Epidermal melanocyte (primary cell): Measurements from ENCODE around the gene DAND5.

Source experiments
- DNase-seq: peaks from one replicate; pipeline ENCODE4 v3.0.0; 2011; ENCODE audit warnings: low spot score; ENCODE audit not compliant: insufficient read length

DAND5 gene

DNA sequence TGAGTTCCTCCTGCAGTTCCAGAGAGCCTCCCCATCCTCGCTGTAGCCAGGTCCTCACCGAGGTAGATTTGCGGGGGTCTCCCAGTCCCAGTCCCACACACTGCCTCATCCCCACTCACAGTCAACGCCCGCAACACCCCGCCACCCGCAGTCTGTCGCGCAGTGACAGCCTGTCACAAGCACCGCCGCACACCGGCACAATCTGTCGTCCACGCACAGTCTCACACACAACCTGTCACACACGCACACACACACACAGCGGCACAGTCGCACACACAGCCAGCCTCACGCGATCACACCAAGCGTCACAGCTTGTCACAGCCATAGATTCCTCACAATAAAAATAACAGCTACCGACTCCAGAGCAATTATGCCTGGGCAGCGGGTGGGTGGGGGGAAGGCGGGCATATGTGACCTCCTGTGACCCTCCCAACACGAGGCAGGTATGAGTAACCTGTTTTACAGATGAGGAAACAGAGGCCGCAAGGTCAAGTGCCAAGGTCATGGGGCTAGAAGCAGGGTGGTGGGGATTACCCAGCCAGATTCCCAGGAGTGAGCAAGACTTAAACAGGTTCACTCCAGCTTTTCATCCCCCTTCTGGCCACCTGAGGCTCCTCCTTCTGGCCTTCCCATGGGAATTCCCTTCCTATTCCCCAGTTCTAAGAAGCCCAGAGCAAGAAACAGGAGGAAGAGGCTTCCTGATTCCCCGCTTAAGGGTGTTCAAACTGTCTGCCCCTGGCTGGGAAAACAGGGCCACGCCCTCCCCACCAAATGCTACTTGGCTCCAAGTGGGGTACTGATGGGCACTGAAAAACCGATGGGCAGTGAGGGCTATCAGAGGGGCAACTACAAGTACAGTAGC lies 39.8 kb downstream of the DAND5 start:
- no peak for DNase-seq

DNA sequence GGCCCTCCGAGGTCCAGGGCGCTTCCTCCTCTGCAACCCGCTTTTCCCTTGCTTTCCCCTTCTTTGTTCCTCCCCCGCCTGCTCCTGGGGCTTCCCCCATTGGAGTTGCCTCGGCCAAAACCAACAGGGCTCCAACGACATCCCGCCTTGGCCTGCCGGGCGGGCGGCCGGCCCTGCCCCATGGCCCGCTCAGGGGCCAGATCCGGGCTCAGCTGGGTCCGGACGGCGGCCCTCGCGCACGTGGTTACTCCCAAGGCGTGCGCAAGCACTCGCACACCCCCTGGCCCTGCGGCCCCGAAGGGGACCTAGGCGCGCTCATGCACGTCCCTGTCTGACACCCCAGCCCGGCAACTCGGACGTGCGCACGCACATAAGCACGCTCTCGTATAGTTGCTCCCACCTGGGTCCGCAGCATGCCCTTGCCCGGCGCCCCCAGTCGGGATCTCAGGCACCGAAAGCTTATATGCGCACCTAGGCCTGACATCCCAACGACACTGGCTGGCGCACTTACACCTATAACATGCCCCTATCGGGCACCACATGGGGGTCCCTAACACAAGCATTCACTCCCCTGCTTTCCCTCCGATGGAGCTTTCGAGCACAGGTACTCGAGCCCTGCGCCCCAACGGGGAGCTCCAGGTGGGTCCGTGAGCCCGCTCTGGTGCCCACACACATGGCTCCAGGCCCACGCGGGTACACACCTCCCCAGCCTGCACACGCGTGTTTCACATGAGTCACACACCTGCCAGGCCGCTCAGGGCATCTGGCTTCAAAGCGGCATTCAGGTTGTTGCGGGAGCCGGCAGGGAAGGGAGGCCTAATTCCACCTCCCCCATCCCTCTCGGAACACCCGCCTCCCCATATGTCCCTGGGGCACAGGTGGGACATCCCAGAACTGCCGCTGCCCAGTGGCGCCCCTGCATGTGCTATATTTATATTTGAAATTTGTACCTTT lies 40.9 kb downstream of the DAND5 start:
- no peak for DNase-seq

- no peak for DNase-seq
Measured at GRCh38 chr19:13010992-13011652, 41.7 kb downstream of the DAND5 start.

DNA sequence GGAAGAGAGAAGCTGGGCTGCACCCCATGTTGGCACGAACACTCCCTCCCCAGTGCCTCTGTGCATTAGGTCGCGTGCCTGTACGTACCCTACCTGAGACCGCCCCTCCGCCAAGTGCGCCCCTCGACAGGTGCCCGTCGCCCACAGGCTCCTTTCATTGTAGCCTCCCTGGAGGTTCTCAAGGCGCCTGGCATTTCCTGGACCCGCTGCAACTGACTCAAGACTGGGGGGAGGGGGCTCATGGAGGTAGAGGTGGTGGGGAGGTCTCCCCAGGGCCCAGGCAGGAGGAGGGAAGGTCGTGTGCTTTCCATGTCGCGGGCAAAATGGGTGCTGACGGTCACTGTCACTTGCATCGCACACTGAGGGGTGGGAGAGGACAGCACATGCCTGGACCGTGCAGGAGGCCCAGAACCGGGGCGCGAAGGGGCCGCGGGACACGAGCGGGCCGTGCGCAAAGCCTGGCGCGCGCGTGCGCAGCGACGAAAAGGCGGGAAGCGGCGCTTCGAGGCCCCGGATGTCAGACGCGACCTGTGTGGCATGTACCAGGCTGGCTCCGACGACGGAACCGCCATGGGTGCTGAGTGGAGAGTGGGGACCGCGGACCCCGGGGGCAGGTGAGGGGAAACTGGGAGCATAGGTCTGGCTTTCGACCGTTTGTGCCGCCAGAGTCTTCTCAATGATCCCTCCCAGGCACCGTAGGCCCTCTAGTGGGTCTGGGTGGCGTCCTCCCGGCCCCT lies 42.4 kb downstream of the DAND5 start:
- no peak for DNase-seq

DNA sequence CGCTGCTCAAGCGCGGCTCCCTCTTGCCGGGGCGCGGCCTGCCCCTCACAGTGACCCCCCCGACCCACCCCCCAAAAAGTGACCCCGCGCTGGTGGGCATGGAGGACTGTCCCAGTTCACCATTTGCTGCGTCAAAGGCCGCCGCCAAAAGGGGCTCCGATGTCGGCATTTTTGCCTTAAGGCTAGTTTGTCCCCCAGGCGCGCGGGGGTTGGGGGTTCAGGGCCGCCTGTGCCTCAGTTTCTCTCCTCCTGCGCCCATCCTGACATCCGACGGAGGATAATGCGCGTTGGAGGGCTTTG lies 43.0 kb downstream of the DAND5 start:
- DNase-seq: no peak

DNA sequence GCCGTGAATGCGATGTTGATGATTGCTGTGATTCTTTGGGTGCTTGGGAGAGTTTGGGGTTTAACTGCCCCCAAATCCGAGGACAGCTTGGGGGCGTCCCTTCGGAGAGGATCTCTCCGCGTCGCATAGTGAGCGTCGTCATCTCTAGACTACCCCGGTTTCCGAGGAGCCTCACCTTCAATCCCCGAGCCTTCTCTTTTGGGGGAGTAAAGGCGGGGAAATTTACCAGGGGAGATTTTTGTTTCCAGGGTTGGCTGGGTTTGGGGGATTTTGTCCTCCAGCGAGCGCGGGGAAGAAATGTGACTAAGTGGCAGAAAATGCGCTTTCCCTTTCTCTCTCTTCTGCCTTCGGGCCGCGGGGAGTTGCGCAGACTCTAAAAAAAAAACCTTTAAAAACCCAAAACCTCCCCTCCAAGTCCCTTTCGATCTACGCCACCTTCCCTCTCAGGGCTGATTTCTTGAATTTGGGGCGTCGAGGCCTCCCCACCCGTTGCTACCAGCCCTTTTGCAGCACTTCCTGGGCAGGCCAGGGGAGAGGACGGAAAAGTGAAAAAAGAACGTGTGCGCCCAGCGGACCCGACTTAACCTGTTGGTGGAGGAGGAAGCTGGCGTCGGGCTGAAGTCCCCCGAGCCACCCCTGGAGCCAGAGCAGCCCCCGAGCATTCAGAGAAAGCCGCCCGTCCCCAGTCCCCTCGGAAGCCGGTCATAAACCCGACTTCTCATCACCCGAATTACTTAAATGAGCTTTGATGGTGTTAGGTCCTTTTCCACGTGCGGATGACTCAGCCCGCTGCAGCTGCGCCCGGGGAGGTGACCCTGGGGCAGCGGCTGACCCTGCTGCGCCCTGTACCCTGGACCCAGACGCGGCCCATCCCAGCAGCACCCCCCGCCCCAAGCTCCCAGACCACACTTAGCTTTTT lies 43.6 kb downstream of the DAND5 start:
- no peak for DNase-seq

- no peak for DNase-seq
Measured at GRCh38 chr19:13013649-13014048, 44.3 kb downstream of the DAND5 start.

GRCh38 chr19:13014101-13014920 lies 44.9 kb downstream of the DAND5 start:
- DNase-seq: no peak

DNA sequence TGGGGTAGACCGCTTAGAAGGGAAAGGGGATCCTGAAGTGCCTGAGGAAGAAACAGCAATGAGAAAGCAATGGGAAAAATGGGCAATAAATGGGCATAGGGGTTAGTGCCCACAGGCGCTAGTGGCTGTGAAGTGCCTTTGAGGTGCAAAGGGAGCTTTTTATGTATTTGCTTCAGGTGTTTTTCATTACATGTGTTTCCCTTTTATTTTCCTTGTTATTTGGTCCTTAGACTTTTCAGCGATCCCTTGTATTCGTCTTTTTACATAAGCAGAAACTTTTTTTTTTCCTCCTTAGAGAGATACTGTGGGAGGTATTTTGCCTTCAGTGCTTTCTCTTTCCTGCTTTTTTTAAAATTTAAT lies 45.5 kb downstream of the DAND5 start:
- no peak for DNase-seq

GRCh38 chr19:13015361-13016223 lies 46.2 kb downstream of the DAND5 start:
- no peak for DNase-seq

GRCh38 chr19:13016245-13016627 lies 46.9 kb downstream of the DAND5 start:
- no peak for DNase-seq

GRCh38 chr19:13016628-13017305 lies 47.4 kb downstream of the DAND5 start:
- no peak for DNase-seq

GRCh38 chr19:13017306-13018034 lies 48.1 kb downstream of the DAND5 start:
- DNase-seq: no peak

DNA sequence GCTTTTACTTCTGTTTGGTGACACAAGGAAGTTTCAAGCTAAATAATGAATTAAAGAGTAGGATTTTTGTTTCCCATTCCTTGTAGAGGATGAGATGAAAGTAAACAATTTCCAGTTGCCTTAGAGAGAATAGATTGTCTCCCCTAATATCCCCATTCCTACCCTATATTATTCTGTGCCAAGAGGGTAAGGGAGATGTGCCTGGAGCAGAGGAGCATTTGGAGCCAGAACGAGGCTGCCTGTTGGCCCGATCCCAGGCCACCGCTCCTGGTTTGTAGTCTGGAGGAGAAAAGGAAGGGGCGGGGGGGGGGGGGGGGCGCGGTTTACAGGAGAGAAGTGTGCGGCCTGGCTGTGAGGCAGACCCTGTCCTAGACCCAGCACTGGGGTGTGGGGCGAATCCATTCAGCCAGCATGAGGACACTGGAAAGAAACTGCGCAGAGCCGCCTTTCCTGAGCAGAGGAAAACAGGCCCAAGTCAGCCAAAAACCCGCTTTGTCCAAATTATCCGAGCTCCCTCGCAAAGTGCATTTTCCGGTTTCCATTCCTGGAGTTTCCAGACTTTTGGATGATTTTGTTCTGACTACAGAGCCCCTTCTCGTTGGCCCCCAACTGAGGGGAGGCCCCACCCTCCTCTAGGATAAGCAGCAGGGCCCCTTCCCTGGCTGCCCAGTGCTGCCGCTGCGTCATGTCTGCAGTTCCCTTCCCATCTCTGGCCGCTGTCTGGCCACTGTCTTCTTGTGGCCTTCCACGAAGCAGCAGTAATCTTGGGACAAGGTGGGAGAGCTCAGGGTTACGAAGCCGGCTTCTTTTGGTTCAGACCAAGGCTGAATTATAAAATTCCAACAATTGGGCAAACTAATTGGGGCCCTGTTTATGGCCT lies 48.9 kb downstream of the DAND5 start:
- no peak for DNase-seq

DNA sequence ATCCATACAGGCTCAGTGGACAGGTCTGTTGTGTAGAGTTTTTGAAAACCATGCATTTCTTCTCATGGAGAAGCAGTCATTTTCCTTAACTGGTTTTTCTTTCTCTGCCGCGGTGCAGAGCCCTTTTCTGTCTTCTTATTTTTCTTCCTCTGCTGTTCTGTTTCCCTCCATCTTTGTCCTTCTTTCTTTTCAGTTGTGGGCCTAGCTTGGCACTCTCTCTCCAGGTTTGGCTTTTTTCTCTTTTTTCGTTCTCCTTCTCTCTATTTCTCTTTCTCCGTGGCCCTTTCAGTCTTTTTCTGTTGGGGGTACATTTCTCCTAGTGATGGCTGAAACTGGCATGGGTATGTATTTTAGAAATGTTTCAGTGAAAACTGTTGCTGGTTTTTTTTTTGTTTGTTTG lies 50.0 kb downstream of the DAND5 start:
- no peak for DNase-seq

GRCh38 chr19:13020002-13020414 lies 50.6 kb downstream of the DAND5 start:
- DNase-seq: no peak
